Mesodermal cell (in vitro differentiated cells): ENCODE results near the gene RBBP4.
A peak's percentile ranks its signal among the peaks of the same experiment; 100 is the strongest.
"Not testable (repeated sequence)": the region's sequence is repeated elsewhere in the genome, so short reads cannot be mapped to it uniquely, and the experiment has no call there.

ENCODE experiments used
- H3K27ac ChIP-seq: 2 replicates; pipeline ENCODE4 v1.7.0; 2013; ENCODE audit warnings: mild to moderate bottlenecking, low read depth, low read length, moderate library complexity; ENCODE audit not compliant: severe bottlenecking
- H3K36me3 ChIP-seq: 2 replicates; pipeline ENCODE4 v1.7.1; 2013; ENCODE audit warnings: mild to moderate bottlenecking, low read length, moderate library complexity; ENCODE audit not compliant: control insufficient read depth, insufficient read depth
- H3K4me1 ChIP-seq: one replicate; pipeline ENCODE4 v1.7.1; 2013; ENCODE audit warnings: mild to moderate bottlenecking, low read length; ENCODE audit not compliant: insufficient read depth, control insufficient read depth, poor library complexity, severe bottlenecking
- H3K4me3 ChIP-seq: 2 replicates; pipeline ENCODE4 v1.7.0; 2013; ENCODE audit warnings: low read length, control low read depth, mild to moderate bottlenecking; ENCODE audit not compliant: insufficient read depth, poor library complexity, severe bottlenecking; ENCODE audit errors: extremely low read depth
- H3K9me3 ChIP-seq: 2 replicates; pipeline ENCODE4 v1.7.1; 2013; ENCODE audit warnings: mild to moderate bottlenecking, low read length, moderate library complexity; ENCODE audit not compliant: control insufficient read depth
- whole genome bisulfite sequencing, 2 experiments: methylation state at CpG; one replicate each; pipeline ENCODE4 v1.1.5; 2013; ENCODE audit warnings: missing lambda C conversion rate in 2 of 2; ENCODE audit not compliant: insufficient coverage in 2 of 2; 5-methylcytosine and 5-hydroxymethylcytosine counted together

RBBP4 gene

DNA sequence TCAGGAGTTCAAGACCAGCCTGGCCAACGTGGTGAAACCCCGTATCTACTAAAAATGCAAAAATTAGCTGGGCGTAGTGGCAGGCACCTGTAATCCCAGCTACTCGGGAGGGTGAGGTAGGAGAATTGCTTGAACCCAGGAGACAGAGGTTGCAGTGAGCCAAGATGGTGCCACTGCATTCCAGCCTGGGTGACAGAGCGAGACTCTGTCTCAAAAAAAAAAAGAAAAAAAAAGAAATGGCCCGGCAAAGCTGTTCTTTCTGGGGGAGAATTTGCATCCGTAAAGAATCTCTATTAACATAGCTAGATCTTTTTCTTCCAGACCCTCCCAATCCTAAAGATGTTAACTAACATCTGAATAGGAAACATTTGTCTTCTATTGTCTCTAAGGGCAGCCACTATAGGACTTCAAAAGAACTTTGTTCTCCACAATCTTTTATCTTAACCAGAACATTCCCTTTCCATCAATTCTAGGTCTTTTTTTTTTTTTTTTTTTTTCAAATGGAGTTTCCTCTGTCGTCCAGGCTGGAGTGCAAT, 8.6 kb upstream of the RBBP4 start:
- H3K9me3 ChIP-seq, H3K27ac ChIP-seq, H3K4me1 ChIP-seq, H3K4me3 ChIP-seq: not testable (repeated sequence)
- WGBS, 2 experiments = 56 to 58% methylated on average over 5 of the region's 8 CpGs
- H3K36me3 ChIP-seq = peaks cover 24% of the 10 kb centered on the region

DNA sequence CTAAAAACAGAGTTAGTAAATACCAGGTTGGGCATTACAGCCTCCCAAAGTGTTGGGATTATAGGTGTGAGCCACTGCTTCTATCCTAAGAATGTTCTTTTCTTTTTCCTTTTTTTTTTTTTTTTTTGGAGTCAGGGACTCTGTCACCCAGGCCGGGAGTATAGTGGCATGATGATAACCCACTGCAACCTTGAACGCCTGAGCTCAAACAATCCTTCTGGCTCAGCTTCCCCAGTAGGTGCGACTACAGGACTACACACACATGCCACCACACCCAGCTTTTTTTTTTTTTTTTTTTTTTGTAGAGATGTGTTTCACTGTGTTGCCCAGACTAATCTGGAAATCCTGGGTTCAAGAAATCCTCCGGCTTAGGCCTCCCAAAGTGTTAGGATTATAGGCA, 6.6 kb upstream of the RBBP4 start:
- H3K9me3 ChIP-seq = no peaks in the 10 kb centered on the region
- H3K4me3 ChIP-seq = no peak overlapping the region
- H3K36me3 ChIP-seq = peaks cover 20% of the 10 kb centered on the region
- no CpG with 5 or more reads among the region's 4 CpGs for WGBS, 2 experiments
- H3K27ac ChIP-seq = no peak overlapping the region
- no peaks in the 10 kb centered on the region for H3K4me1 ChIP-seq

DNA sequence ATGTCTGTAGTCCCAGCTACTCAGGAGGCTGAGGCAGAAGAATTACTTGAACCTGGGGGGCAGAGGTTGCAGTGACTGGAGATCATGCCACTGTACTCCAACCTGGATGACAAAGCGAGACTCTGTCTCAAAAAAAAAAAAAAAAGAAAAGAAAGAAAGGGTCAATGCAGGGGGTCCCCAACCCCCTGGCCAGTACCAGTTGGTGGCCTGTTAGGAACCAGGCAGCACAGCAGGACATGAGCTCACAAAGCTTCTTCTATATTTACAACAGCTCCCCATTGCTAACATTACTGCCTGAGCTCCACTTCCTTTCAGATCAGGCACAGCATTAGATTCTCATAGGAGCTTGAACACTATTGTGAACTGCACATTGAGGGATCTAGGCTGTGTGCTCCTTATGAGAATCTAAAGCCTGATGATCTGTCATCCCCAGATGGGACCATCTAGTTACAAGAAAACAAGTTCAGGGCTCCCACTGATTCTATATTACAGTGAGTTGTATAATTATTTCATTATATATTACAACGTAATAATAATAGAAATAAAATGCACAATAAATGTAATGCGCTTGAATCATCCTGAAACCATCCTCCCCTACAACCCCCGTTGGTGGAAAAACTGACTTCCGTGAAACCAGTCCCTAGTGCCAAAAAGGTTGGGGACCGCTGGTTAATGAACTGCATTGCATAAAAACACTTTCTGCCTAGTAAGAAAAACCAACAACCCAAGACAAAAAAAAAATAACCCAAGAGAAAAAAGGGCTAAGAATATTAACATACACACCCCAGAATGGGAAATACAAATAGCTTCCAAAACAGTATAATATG, 3.5 kb upstream of the RBBP4 start:
- no peak overlapping the region for H3K4me3 ChIP-seq
- peaks cover 18% of the 10 kb centered on the region for H3K36me3 ChIP-seq
- WGBS, 2 experiments = 93 to 100% methylated on average over 3 to 5 of the region's 6 CpGs
- H3K4me1 ChIP-seq = no peaks in the 10 kb centered on the region
- H3K27ac ChIP-seq = no peak overlapping the region
- H3K9me3 ChIP-seq = no peaks in the 10 kb centered on the region

DNA sequence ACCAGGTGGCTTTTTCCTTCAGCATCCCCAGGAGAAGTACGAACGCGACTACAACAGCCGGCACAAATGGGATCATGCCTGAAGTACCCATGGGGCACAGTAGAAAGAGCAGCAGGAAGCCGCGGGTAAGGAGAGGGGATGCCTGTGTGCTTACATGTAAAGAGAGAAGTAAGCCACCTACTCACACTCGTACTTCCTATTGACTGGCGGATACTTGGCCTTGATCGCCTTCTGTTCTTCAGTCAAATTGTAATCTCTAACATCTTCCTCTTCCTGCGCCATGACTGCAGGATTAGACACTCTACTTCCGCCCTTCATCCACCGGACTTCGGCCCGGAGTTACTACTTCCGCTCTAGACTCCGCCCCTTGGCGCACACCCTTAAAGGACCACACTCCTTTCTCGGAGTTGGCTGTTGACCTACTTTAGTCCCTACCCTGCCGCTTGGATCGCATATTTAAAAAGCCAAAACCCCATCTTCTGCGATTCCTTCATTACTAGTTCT, 708 bp upstream of the RBBP4 start, which contains the start of gene ZBTB8OS:
ZBTB8OS (minus strand) TSS at position 303 of the 504 bp plus-strand sequence; CDS start at position 282, 21 bp downstream.
- Histone ChIP-seq H3K36me3 (peaks cover 42% of the 10 kb centered on the region), H3K4me1 (peaks cover 9% of the 10 kb centered on the region), H3K27ac (peak within 1 kb of the TSS; percentile 99), H3K9me3 (no peaks in the 10 kb centered on the region), H3K4me3 (peak within 1 kb of the TSS; percentile 74)
- WGBS, 2 experiments = 0% methylated on average over 20 to 21 of the region's 21 CpGs

DNA sequence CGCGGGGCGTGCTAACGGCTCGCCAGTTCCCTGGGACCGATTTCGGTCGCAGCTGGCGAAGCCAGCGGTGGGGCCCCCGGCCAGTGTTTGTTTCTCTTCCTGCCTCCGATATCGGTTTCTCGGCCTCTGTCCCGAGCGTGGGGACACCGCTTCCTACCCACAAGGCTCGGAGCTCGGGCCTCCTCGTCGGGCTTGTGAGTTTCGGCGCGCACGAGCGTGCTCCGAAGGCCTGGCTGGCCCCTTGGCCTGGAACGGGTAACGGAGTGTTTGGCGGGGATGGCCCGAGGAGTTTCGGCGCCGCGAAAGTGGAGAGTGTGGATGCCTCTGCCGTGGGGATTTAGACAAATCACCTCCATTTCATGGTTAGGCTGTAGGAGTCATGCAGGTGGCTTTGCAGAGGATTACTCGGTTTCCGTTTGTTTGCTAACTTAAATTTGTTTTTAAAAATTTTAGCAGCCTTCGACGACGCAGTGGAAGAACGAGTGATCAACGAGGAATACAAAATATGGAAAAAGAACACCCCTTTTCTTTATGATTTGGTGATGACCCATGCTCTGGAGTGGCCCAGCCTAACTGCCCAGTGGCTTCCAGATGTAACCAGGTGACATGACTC, 559 bp downstream of the RBBP4 start:
- Histone ChIP-seq H3K4me1 (peaks cover 15% of the 10 kb centered on the region), H3K4me3 (peak overlapping the region; percentile 74), H3K27ac (peak overlapping the region; percentile 99), H3K9me3 (no peaks in the 10 kb centered on the region), H3K36me3 (peaks cover 47% of the 10 kb centered on the region)
- WGBS, 2 experiments = 0 to 1% methylated on average over 25 to 34 of the region's 43 CpGs

DNA sequence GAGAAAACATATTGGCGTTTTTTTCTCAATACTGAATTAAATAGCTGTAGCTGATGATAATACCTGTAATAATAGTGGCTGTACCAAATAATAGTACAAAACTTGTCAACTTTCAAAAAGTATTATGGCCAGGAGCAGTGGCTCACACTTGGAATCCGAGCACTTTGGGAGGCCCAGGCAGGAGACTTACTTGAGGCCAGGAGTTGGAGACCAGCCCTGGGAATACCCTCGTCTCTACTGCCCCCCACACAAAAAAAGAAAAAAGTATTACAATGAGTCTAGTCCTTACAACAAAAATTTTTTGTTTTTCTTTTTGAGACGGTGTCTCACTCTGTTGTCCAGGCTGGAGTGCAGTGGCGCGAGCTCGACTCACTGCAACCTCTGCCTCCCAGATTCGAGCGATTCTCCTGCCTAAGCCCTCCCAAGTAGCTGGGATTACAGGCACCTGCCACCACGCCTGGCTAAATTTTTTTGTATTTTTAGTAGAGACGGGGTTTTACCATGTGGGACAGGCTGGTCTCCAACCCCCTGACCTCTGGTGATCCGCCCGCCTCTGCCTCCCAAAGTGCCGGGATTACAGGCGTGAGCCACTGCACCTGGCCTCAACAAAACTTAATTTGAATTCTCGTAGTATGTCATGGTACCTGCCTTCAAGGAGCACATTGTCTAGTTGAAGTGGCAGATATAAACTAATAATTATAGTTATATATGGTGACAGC, 1.4 kb downstream of the RBBP4 start:
- H3K4me1 ChIP-seq = peaks cover 15% of the 10 kb centered on the region
- peaks cover 56% of the 10 kb centered on the region for H3K36me3 ChIP-seq
- H3K4me3 ChIP-seq = peak overlapping the region; percentile 74
- H3K9me3 ChIP-seq = no peaks in the 10 kb centered on the region
- WGBS, 2 experiments = 84 to 88% methylated on average over 9 to 11 of the region's 16 CpGs
- no peak overlapping the region for H3K27ac ChIP-seq

DNA sequence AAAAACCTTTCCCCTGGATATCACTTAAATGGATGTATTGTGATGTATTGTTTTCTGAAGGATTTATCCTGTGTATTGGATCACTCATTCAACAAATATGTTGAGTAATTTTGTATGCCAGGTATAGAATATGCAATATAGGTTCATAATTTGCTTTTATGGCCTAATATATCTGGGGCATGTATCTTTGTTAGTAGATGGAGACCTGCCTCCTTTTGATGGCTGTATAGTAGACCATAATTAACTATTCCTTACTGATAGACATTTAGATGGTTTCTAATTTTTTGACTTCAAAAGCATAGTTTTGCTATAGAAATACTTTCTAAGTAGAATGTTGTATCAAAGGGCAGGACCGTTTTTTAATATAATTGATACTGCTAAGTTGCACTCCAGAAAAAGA, 8.6 kb downstream of the RBBP4 start:
- H3K4me3 ChIP-seq = no peak overlapping the region
- no peak overlapping the region for H3K27ac ChIP-seq
- no peaks in the 10 kb centered on the region for H3K9me3 ChIP-seq
- peaks cover 9% of the 10 kb centered on the region for H3K4me1 ChIP-seq
- peaks cover 98% of the 10 kb centered on the region for H3K36me3 ChIP-seq
- WGBS, 2 experiments = 89 to 100% methylated on average over 1 of the region's 1 CpG

DNA sequence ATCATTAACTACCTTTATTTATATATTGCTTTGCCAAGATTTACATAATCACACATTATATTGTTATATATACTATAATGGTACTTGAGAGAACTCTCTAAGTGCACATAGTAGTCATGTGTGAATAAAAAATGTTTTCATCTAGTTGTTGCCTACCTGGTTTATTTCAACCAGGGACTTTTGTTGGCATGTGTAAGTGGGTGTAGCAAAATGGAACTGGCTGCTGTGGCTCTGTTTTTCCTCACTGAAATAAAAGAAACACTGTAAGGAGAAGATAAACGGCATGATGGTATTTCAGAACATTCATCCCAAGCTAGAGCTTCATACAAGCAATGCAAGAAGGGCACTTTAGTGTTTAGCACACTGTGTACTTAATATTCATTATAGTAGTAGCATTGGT, 14.9 kb downstream of the RBBP4 start:
- peaks cover 98% of the 10 kb centered on the region for H3K36me3 ChIP-seq

DNA sequence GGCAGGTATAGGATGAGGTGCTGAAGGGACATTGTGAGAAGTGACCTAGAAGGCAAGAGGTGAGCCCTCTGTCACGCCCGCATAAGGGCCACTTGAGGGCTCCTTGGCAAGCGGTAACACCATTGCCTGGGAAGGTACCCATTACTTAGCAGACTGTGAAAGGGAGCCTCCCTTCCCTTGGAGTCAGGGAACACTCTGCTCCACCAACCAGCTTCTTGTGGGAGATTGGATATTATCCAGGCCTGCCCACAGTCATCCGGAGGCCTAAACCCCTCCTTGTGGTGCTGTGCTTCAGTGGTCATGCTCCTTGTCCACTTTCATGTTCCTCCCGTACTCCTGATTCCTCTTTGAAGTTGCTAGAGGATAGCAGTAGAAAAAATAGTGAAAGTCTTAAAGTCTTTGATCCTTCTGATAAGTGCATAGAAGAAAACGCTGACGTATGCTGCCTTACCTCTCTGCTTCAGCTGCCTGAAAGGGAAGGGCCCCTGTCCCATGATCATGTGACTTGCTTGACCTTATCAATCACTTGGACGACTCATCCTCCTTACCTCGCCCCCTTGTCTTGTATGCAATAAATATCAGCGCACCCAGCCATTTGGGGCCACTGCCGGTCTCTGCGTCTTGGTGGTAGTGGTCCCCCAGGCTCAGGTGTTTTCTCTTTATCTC, 16.0 kb downstream of the RBBP4 start:
- H3K4me1 ChIP-seq = peaks cover 16% of the 10 kb centered on the region
- H3K9me3 ChIP-seq = no peaks in the 10 kb centered on the region
- peak overlapping the region; percentile 29 for H3K27ac ChIP-seq
- H3K4me3 ChIP-seq = no peak overlapping the region
- H3K36me3 ChIP-seq = peaks cover 98% of the 10 kb centered on the region
- 91% methylated on average over 8 to 10 of the region's 12 CpGs for WGBS, 2 experiments

More for the DNA sequence above, 14.9 kb downstream of the RBBP4 start:
- Histone ChIP-seq H3K27ac (peak overlapping the region; percentile 5), H3K4me1 (peaks cover 16% of the 10 kb centered on the region), H3K9me3 (no peaks in the 10 kb centered on the region), H3K4me3 (no peak overlapping the region)
- WGBS, 2 experiments = no CpG with 5 or more reads among the region's 1 CpG

DNA sequence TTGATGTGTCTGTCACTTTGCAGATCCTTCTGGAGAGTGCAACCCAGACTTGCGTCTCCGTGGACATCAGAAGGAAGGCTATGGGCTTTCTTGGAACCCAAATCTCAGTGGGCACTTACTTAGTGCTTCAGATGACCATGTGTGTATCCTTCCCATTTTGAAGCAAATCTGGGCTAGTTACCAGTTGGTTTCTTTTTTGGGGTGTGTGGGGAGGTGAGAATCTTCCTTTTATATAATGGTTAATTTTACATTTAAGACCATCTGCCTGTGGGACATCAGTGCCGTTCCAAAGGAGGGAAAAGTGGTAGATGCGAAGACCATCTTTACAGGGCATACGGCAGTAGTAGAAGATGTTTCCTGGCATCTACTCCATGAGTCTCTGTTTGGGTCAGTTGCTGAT, 17.7 kb downstream of the RBBP4 start:
- not testable (repeated sequence) for H3K27ac ChIP-seq, H3K4me3 ChIP-seq, H3K9me3 ChIP-seq
- peaks cover 98% of the 10 kb centered on the region for H3K36me3 ChIP-seq
- 98 to 100% methylated on average over 5 of the region's 5 CpGs for WGBS, 2 experiments
- peaks cover 16% of the 10 kb centered on the region for H3K4me1 ChIP-seq
